DMS 273 (cell line): ENCODE results near the gene ZNF780B.
A peak's percentile ranks its signal among the peaks of the same experiment; 100 is the strongest.

Experiments
- DNase-seq: peaks from one replicate; lab custom pipeline; 2025; ENCODE audit not compliant: unreplicated experiment; lab: John Stamatoyannopoulos, UW

ZNF780B gene

GRCh38 chr19:40055832-40056504 is at the start of gene ZNF780B:
Gene ZNF780B (minus strand): TSS chr19:40056231. CDS start chr19:40050332, 5,899 bp downstream.
- peak; percentile 76 for DNase-seq

GRCh38 chr19:40104754-40105153 is 48.7 kb upstream of the ZNF780B start:
- no peak for DNase-seq

- no peak for DNase-seq
These were observed 47.6 kb upstream of the ZNF780B start for GRCh38 chr19:40103600-40103999.

GRCh38 chr19:40101813-40102212 is 45.8 kb upstream of the ZNF780B start:
- DNase-seq, result no peak

GRCh38 chr19:40093416-40093815 is 37.4 kb upstream of the ZNF780B start:
- DNase-seq, result no peak

- DNase-seq, result no peak
These were observed 35.4 kb upstream of the ZNF780B start for GRCh38 chr19:40091205-40092129.

GRCh38 chr19:40090241-40091204 is 34.5 kb upstream of the ZNF780B start, which contains the start of gene ZNF780A:
Gene ZNF780A (minus strand): TSS chr19:40090943. CDS start chr19:40084753, 6,190 bp downstream.
- DNase-seq, result peak; percentile 83

- no peak for DNase-seq
These were observed 33.4 kb upstream of the ZNF780B start for GRCh38 chr19:40089462-40089861.

GRCh38 chr19:40088299-40089047 is 32.4 kb upstream of the ZNF780B start:
- no peak for DNase-seq

- DNase-seq, result no peak
These were observed 28.9 kb upstream of the ZNF780B start for GRCh38 chr19:40084948-40085347.

- no peak for DNase-seq
These were observed 25.4 kb upstream of the ZNF780B start for GRCh38 chr19:40081411-40081810.

GRCh38 chr19:40080289-40080688 is 24.3 kb upstream of the ZNF780B start:
- DNase-seq, result no peak

GRCh38 chr19:40078377-40078776 is 22.3 kb upstream of the ZNF780B start:
- no peak for DNase-seq

GRCh38 chr19:40070058-40070457 is 14.0 kb upstream of the ZNF780B start:
- no peak for DNase-seq

- DNase-seq, result no peak
These were observed 3.6 kb upstream of the ZNF780B start for GRCh38 chr19:40059624-40060023.

GRCh38 chr19:40057166-40057565 is 1.1 kb upstream of the ZNF780B start:
- DNase-seq, result no peak

- DNase-seq, result no peak
These were observed 474 bp upstream of the ZNF780B start for GRCh38 chr19:40056505-40056904.

GRCh38 chr19:40055049-40055448 is 982 bp downstream of the ZNF780B start:
- no peak for DNase-seq

GRCh38 chr19:40054632-40055031 is 1.4 kb downstream of the ZNF780B start:
- no peak for DNase-seq

- DNase-seq, result no peak
These were observed 2.5 kb downstream of the ZNF780B start for GRCh38 chr19:40053491-40053890.
